Left renal pelvis (tissue), 4 donors: ENCODE measurements around the gene MARCOL. TPM values are rescaled to one million over a fixed set of nuclear protein-coding genes. Genes with fewer than 3 reads are reported as not detected.
"Not testable (repeated sequence)": the region's sequence is repeated elsewhere in the genome, so short reads cannot be mapped to it uniquely, and the experiment has no call there.

Experiments
- DNase-seq, 4 donors: peaks; one replicate each; pipeline ENCODE4 v3.0.0-alpha.2; 2013; ENCODE audit warnings: low read depth in 4 of 4, low spot score in 3 of 4
- polyA plus RNA-seq, 4 donors: library from polyadenylated mRNA; unstranded; fragments of 120-200 nt; gene quantifications; one replicate each; pipeline ENCODE4 v1.2.1, GENCODE V29; 2013; ENCODE audit not compliant: insufficient read length in 4 of 4

Gene MARCOL
- polyA plus RNA-seq, 4 donors: not detected

- no peak for DNase-seq
These were observed 22.9 kb downstream of the MARCOL start for GRCh38 chr5:148261221-148261620.

DNA sequence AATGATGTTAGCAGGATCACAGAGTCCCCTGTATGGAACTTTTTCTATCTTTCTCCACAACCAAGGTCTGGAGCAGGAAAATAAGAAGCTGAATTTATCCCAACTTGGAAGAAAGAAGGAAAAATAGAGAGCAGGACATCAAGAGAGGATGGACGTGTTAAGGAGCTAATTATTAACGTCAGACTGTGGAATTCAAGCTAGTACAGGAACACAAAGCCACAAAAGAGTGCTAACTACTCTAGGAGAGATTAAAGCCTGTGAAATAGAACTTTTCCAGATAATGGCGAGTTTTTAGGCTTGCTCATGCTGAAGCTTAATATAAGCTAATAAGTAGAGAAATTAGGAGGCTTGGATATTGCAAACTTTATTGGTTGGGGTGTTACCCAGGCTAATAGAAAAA lies 29.6 kb downstream of the MARCOL start:
- no peak for DNase-seq

GRCh38 chr5:148268566-148268965 lies 30.2 kb downstream of the MARCOL start, which contains the start of gene SPINK13:
Gene SPINK13, plus strand, starts transcription at chr5:148268794. Its CDS starts 1,279 bp downstream, at chr5:148270073.
- DNase-seq: no peak

GRCh38 chr5:148275129-148275528 lies 36.8 kb downstream of the MARCOL start:
- not testable (repeated sequence) for DNase-seq

GRCh38 chr5:148280893-148281292 lies 42.6 kb downstream of the MARCOL start:
- DNase-seq: not testable (repeated sequence)

DNA sequence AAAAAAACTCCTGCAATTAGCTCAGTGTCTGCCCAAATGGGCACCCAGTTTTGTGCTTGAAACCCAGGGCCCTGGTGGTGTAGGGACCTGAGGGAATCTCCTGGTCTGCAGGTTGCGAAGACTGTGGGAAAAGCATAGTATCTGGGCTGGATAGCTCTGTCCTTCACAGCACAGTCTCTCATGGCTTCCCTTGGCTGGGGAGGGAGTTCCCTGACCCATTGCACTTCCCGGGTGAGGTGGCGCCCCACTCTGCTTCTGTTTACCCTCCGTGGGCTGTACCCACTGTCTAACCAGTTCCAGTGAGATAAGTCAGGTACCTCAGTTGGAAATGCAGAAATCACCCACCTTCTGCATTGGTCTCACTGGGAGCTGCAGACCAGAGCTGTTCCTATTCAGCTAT lies 43.0 kb downstream of the MARCOL start:
- not testable (repeated sequence) for DNase-seq

DNA sequence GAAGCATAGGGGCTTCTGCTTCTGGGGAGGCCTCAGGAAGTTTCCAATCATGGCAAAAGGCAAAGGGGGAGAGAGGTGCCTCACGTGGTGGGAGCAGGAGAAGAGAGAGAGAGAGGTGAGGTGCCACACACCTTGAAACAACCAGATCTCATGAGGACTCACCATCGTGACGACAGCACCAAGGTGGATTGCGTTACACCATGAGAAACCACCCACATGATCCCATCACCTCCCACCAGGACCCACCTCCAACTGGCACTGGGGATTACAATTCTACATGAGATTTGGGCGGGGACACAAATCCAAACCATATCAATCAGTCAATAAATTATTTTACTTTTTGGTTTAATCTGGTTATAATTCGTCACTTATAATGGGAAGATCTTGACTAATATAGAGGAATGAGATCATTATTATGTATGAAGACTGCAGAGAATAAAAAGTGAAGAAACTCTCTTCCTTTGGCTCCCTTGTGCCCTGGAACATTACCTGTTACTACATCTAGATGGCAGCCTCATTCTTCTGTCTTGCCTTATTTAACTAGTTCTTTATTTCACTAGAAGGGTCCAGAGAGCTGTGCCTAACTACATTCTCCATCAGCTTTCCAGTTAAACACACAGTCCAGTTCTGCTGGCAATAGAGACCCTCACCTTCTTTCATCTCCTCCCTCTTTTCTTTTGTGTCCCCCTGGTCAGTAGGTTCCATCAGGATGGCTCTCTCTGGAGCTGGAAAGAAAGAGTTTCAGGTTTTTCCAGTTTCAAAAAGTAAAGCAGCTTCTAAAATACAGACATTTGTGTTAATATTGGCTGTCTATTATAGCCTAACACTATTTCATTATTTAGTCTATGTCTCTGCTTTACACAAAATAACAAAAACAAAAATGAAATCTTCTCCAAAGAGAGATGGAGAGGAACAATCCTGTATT lies 52.2 kb downstream of the MARCOL start:
- DNase-seq: no peak

Other genes starting within 250 kb of the MARCOL start
- under 1 TPM; 0.21 to 0.49 (median 0.32) TPM for gene SPINK5, start 174.5 kb upstream of the MARCOL start, polyA plus RNA-seq
- gene SPINK14, start 70.0 kb upstream of the MARCOL start, polyA plus RNA-seq: not detected
- gene SPINK6, start 35.5 kb upstream of the MARCOL start, polyA plus RNA-seq: not detected
- under 1 TPM; 0.23 to 0.78 (median 0.40) TPM for gene SPINK13, start 30.3 kb downstream of the MARCOL start, polyA plus RNA-seq
- gene SPINK7, start 73.9 kb downstream of the MARCOL start, polyA plus RNA-seq: 1 to 10 TPM in 1 of 4 donors, under 1 TPM in 1, not detected in 2; 0.19 to 1.1 TPM
- under 1 TPM in 3 of 4 donors, not detected in 1; 0.27 to 0.53 (median 0.30) TPM for gene SPINK9, start 97.0 kb downstream of the MARCOL start, polyA plus RNA-seq
- 10 to 100 TPM; 36.5 to 51.8 (median 46.8) TPM for gene FBXO38, start 145.4 kb downstream of the MARCOL start, polyA plus RNA-seq